ENCODE results near the gene C10orf62.
"Not testable (repeated sequence)": the region's sequence is repeated elsewhere in the genome, so short reads cannot be mapped to it uniquely, and the experiment has no call there.

The C10orf62 gene

DNA sequence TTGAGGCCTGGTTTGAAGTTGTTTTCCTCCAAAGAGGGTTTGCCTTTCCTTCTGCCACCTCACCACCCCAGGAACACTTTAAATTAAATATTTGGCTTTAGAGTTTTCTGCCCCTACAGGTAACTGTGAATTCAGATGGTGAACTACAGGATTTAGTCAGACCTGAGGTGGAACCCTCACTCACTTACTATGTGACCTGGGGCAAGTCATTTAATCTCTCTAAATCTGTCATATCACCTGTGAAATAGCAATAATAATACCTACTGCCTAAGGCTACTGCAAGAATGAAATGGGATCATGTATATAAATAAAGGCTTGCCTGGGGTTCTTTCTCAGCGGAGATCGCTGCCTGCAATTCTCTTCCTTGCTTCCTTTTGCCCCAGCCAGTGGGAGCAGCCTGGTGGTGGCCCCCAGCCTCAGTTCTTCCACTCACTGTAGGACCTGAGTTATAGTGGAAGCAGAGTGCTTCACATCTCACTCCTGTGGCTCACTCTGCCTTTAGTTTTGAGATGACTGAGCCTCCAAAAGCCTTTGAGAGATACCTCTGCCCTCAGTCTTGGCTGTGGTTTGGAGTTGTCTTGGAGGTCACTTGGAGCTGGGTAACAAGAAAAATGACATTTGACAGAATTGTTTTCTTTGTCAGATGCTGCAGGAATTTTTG, 23.1 kb upstream of the C10orf62 start:
- no peak for DNase-seq

DNA sequence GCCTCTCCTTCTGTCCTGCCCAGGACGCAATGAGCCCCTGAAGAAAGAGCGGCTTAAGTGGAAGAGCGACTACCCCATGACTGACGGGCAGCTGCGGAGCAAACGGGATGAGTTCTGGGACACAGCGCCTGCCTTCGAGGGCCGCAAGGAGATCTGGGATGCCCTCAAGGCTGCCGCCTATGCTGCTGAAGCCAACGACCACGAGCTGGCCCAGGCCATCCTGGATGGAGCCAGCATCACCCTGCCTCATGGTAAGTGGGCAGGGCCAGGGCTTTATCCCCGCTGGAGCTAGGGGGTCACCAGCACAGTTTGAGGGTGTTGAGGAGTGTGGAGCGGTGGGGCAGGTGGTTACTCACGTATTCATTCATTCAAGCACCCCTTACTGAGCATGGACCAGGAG, 21.6 kb upstream of the C10orf62 start:
- no peak for DNase-seq

DNA sequence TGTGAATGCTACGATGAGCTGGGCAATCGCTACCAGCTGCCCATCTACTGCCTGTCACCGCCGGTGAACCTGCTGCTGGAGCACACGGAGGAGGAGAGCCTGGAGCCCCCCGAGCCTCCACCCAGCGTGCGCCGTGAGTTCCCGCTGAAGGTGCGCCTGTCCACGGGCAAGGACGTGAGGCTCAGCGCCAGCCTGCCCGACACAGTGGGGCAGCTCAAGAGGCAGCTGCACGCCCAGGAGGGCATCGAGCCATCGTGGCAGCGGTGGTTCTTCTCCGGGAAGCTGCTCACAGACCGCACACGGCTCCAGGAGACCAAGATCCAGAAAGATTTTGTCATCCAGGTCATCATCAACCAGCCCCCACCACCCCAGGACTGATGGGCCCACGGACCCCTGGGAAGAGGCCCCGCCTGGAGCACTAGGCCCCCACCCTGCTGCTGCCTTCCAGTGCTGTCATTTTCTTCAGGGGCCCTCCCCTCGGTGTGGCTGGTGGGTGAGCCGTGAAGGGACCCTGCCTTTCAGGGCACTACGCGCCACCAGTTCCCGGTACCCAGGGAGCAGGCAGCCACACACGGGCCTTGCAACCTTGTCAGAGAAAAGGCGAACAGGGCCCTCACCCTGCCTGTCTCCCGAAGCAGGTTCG, 19.3 kb upstream of the C10orf62 start:
- DNase-seq = no peak

DNA sequence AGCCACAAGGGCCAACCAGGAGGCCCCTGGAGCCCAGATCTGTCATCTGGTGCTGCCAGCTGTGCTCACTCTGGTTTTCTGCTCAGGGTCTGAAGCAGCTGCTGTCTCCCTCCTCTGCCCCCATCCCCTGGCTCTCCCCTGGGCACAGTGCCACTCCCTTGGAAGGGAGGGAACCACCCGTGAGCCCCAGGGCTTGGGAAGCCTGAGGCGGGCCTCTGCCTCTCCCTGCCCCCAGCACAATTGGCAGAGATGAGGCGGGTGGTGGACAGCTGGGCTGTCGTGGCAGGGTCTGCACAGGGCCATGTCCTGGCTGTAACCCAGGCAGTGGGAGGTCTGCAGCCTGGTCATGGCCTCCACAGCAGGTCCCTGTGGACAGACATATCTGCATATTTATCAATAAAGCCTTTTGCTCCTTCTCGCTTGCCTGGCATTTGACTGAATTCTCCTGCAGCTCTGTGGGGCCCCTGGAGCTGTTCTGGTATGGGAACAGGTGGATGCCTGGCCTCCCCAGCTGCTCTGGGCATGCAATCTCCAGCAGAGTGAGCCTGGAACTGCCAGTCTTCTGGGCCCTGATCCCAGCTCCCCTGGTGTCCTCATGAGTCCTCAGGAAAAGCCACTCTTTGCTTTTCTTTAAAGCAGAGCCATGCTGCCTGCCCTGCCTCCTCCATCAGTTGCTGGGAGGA, 18.6 kb upstream of the C10orf62 start:
- DNase-seq = no peak

DNA sequence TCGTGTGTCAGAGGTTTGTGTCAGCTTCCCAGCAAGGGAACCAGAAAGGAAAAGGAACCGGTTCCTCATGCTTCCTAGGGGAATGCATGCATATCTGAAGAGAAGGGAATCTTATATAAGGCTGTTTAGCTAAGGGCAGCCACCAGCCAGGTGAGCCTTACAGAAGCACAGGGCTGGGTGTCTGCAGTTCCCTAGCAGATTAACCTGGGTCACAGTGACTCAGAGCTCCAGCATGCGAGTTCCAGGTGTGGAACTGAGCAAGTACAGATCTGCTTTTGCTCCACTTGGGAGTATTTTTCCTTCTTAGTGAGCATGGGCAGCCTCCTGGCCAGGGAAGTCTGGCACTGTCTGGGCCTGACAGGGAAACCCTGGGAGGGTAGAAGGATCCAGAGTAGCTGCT, 17.9 kb upstream of the C10orf62 start:
- DNase-seq = no peak

DNA sequence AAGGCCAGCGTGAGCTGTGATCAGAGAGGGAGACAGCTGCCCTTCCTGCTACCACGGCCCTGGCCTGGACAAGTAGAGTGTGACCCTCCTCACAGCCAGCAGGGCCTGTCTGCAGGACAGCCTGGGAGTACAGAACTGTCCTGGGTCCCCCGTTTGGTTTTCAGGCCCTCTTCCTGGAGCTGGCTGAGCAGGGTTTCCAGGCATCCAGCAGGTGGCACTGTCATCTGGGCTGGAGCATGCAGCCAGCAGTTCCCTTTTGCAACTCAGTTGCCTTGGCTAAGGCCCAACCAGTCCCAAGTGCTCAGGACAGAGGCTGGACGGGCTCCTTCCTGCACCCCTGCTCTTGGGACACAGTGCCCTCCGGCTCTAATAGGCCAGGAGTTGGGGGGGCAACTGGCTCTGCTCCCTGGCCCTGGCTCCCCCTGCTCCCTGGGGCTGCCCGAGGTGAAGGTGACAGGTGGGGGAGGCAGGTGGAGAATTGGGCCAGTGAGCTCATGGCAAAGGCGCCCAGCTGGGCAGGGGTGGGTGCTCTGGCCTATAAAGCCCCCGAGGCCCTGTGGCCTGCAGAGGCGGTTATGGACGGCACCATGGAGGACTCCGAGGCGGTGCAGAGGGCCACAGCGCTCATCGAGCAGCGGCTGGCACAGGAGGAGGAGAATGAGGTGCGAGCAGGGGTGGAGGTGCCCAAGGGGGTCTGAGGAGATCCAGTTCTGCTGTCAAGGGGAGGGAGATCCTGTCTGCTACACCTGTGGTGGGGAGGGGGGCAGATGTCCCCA, 17.1 kb upstream of the C10orf62 start, which contains the start of gene ANKRD2:
ANKRD2 (plus strand) TSS at position 566 of the 776 bp plus-strand sequence; CDS start at position 576, 10 bp downstream.
- peak; percentile 56 to 70 for DNase-seq

DNA sequence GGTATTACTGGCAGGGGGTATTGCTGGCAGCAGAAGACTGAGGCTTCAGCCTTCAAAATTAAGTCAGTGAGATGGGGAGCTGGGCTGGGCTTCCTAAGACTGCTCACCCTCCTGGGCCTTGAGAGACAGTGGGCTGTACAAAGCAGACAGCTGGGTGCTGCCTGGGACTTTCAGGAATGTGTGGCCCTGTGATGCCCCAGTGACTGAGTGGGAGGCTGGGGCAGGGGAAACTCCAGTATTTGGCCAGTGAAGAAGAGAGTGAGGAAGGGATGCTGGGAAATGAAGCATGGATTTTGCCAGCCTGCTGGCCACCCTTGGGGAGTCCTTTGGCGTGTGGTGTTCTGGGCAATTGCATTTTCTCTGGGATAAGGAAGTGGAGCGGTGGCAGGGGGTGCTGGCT, 16.5 kb upstream of the C10orf62 start:
- DNase-seq = no peak

DNA sequence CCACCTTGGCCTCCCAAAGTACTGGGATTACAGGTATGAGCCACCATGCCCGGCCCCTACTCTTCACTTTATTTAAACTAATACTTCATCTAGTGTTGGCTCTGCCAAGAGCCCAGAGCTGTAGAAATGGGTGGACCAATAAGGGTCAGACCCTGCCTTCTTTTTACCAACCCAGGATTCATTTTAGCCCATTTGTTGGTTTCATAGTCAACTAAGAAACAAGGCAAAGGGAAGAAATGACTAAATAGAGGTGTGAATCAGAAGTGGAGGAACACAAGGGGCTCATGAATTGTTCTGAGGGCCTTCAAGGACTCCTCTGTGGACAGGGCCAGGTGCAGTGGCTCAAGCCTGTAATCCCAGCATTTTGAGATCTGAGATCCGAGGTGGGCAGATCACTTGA, 15.8 kb upstream of the C10orf62 start:
- DNase-seq = no peak

DNA sequence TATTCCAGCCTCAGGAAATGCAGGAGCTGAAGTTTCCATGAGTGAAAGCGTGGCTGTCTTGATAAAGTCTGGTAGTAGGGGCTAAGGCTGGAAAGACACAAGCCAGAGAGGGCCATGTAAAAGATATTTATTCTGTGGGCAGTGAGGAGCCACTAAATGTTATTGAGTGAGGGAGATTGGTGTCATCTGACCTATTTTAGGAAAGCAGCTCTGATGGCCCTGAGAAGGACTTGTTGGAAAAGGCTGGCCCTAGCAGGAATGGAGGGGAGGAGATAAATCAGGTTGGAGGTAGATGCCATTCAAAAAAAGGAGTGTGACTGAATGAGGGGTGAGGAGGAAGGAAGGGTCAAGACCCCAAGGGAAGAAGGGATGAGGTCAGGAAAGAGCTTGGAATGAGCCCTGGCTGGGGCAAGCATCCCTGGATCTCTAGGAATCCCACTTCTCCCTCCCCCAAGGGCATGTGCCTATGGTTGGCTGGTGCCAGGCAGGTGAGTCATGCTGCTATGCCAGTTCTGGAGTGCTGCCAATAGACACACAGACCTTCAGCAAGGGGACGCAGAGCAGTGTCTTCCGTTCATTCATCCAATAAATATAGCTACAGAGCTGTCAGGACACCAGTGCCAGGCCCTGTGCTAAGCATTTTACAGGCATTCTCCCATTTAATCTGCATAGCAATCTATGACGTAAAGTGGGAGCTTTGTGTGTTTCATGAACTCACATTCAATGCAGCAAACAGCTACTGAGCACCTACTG, 15.0 kb upstream of the C10orf62 start:
- DNase-seq = no peak

DNA sequence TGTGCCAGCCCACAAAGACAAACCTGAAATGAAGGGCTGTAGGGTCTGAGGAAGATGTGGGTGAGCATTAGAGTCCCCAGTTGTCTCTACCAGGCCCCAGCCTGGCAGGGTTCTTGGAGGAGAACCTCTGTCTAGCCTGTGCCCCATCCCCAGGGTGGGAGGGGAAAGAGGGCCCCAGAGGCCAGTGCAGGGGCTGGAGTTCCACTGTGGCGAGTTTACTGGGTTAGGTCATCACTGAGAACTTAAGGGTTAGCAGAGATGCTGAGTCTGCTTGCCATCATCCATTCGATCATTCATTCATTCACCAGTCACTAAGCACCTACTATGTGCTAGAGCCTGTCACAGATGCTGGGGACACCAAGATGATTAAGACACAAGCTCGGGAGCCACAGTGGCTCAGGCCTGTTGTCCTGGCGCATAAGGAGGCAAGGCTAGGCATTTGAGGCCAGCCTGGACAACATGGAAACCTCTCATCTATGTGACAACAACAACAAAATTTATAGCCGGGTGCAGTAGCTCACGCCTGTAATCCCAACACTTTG, 14.3 kb upstream of the C10orf62 start:
- no peak for DNase-seq

DNA sequence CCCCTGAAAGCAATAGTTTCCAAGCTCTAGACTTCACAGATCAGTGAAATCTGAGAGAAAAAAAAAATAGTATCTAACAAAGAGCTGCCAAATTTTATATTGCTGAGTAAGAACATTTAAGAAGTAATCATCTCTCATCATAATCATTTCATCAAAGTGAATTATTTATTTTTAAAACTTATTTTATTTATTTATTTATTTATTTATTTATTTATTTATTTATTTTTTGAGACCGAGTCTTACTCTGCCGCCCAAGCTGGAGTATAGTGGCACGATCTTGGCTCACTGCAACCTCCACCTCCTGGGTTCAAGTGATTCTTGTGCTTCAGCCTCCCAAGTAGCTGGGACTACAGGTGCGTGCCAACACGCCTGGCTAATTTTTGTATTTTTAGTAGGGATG, 13.0 kb upstream of the C10orf62 start:
- DNase-seq = not testable (repeated sequence)

DNA sequence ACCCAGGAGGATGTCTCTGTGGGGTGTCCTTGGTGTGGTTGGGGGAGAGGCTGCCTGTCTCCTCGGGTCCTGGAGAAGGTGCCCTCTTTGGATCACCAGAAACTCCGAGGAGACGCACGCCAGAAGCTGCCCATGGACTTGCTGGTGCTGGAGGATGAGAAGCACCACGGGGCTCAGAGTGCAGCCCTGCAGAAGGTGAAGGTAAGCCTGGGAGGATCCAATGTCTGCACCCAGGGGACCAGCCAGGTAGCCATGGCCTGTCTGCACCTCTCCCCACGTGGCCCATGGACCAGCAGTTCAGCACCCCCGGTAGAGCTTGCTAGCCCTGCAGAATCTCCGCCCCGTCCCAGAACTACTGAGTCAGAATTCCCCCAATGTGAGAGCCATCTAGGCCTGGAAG, 11.8 kb upstream of the C10orf62 start:
- no peak for DNase-seq

DNA sequence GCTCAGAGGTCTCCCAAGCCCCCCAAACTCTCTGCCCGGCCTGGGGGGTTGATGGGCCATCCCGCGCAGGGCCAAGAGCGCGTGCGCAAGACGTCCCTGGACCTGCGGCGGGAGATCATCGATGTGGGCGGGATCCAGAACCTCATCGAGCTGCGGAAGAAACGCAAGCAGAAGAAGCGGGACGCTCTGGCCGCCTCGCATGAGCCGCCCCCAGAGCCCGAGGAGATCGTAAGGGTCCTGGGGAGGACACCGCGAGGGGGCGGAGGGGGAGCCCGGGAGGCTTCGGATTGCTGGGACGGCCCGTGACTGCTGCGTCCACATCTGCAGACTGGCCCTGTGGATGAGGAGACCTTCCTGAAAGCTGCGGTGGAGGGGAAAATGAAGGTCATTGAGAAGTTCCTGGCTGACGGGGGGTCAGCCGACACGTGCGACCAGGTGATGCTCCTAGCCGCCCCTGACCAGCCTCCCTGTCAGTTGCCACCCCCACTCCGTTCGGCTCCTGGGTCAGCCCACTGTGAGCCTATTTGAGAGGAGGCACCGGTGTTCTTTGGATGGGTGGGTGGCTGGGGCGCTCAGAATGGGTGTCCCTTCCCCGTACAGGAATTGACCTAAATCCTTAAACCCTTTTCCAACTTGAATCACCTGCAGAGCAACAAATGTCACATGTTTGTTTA, 11.2 kb upstream of the C10orf62 start:
- no peak for DNase-seq

DNA sequence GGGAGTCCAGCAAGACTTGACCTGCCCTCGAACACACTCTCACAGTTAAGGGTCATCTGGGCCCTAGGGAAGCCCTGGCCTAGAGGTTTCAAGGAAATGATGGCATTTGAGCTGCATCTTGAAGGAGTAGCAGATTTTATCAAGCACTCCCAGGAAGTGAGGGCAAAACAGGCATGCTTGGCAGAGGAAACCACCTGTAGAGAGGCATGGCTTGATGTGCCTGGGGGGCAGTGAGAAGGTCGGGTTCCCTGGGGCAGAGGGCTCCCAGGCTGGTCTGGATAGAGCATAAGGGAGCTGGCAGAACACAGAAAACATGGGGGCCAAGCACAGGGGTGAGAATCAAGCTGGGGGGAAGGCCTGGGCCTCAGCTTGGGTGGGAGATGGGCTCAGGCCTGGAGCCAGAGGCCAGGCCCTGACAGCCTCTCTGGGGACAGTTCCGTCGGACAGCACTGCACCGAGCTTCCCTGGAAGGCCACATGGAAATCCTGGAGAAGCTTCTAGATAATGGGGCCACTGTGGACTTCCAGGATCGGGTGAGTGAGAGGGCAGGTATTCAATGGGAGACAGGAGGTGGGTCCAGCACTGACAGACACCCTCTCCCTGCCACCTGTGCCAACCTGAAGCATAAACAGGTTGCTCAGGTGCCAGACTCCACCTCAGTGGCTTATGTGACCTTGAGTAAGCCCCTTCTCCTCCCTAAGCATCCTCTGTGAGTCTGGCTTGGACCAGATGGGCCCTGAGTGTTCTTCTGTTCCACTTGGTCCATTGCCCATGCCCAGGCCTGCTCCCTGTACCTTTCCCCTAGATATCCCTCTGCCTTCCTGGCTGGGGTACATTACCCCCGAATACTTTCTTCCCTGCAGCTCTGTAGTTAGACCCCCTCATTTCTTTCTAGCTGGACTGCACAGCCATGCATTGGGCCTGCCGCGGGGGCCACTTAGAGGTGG, 8.8 kb upstream of the C10orf62 start:
- no peak for DNase-seq

DNA sequence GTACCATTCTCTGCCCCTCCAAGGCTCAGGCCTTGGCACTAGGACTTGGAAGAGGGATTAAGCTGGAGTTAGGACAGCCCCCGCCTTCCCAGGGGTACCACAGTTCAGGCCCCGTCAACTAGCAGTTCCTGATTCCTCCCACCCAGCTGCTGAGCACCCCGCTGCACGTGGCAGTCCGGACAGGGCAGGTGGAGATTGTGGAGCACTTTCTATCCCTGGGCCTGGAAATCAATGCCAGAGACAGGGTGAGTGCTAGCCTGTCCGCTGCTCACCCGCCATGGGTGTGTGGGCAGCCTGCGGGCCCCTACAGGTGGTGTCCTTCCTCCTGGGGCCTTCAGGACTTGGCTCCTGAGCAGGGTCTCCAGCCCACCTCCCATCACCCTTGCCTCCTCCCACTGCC, 7.4 kb upstream of the C10orf62 start:
- no peak for DNase-seq

DNA sequence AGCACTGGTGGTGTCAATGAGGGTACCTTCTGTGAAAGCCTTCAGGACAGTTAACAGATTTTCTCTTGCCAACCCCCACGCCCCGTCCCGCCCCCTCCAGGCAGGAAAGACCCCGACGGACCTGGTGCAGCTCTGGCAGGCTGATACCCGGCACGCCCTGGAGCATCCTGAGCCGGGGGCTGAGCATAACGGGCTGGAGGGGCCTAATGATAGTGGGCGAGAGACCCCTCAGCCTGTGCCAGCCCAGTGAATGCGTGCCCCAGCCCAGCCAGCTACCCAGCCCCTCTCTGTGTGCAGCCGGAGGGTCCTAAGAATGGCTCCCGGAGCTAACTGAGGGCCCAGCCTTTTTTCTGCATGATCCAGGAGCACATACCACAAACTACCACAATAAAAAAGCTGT, 6.0 kb upstream of the C10orf62 start:
- no peak for DNase-seq

DNA sequence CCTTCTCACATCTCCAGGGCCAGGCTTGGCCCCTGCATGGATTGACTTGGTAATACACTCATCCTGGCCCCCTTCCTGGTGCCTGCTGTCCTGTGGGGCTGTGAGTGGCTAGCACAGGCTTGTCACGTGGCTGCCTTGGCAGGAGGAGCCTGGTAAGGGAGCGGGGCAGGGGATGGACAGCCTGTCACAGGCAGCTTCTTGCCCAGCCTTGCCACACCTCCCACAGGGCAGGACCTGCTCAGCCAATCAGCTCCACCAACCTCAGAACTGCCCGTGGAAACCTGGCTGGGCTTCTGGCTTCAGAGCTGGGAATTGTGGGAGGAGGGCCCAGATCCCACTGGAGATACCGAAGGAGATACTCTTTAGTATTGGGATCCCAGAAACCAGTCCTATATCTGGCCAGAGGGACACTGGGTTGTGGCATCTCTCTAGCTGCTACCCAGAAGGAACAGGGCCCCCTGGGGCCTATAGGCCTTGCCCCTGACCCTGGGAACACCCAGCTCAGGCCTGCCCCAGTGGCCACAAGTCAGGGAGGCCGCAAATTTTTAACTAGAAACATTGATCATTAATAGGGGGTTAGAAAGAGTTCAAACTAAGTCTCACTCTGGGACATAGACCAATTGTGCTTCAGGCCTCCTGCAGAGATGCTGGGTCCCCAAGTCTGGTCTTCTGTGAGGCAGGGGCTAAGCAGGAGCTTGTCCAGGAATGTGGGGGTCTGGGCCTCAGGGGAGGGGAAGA, 5.3 kb upstream of the C10orf62 start, which contains the start of gene HOGA1:
HOGA1 (plus strand) TSS at position 330 of the 738 bp plus-strand sequence; CDS start at position 645, 315 bp downstream.
- no peak for DNase-seq

DNA sequence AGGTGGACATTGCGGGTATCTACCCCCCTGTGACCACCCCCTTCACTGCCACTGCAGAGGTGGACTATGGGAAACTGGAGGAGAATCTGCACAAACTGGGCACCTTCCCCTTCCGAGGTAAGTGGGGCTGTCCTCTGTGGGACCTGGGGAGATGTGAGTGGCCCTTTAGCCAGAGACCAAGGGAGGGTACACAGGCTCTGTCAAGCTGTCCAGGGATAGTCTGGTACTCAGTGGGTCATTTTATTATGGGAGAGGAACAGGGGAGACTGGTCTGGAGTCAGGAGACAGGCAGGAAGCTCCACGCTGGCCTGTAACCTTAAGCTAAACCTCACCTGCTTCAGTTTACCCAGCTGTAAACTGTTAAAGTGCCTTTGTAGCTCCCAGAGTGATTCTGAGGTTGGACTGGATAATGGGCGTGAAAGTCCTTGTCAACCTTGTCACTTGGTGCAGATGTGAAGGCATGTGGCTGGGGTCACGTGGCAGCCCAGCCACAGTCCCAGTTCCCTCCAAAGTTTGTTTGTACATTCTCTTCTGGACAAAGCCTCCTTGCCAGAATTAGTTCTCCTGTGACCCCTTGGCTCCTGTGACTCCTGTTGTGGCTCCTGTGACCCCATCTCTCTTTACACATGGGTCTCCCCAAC, 4.6 kb upstream of the C10orf62 start:
- DNase-seq = no peak

DNA sequence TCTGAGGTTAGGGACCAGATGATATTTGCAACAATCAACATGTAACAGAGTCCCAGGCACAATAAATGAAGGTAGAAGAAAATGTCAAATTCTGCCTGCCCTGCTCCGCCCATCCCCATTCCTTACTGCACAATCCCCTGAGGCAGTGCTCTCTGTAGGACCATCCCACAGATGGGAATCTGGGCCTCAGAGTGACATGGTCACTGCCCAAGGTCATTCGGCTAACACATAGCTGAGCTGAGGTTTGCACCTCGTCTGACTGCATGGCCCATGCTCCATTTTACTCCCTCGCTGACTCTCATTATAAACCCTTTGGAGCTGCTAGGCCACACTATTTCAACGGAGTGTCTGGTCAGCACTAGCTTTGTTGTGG, 4.1 kb upstream of the C10orf62 start:
- no peak for DNase-seq
